GM21360 (cell line): ENCODE measurements around the gene FBXL7.

Source experiments
- ATAC-seq: cut with Tn5 transposase; IDR thresholded peaks from one replicate; pipeline ENCODE4 v1.9.1; 2021; ENCODE audit warnings: mild to moderate bottlenecking, moderate library complexity; ENCODE audit not compliant: unreplicated experiment

The FBXL7 gene

DNA sequence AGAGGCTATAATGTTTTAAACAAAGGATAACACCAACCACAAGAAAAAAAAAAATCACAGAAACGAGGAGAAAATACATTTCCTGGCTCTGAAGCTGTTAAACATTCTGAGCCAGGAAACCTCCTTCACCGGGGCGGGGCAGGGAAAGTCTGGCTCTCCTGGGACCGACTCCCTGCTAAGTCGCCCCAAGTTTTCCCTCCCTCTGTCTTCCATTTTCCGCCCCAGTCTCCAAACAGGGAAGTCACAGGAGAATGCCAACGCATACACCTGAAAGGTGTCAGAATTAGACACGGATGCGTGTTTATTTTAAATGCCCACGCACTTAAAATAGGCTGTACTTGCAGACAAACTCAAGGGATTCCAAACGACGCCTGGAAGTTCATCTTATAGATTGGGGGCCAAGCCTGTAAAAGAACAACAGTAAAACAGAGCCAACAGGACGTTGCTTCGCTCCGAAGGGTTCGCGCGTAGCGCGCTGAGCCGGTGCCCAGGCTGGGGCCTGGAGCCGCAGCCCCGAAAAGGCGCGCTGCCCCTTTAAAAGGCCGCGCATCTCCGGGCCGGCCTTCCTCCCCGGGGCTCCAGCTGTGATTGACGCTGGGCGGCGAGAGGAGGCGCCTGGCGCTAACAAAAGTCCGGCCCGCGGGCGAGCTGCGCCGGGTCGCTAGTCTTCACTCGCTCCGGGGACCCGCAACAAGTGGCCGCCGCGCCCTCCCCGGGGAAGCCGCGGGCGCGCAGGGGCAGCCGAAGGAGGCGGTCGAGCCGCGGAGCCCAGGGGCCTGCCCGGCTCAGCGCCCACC lies at the start of gene FBXL7:
TSS of gene FBXL7 (plus strand) at position 653 of the 797 bp plus-strand sequence.
- peak; percentile 81 for ATAC-seq

DNA sequence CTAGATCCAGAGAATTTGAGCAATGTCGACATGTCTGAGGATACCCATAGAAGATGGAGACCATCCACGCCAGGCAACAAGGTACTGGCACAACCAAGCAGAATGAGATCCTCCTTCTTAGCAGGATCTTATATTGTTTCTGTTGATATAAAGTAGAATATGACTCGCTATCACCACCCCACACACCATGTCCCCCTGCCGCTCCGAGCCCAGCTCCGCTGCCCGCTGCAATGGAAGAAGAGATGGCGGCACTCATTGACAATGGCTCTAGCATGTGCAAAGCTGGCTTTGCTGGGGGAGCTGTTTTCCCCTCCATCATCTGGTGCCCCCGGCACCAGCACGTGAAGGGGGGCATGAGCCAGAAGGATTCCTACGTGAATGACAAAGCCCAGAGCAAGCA lies 49.5 kb upstream of the FBXL7 start:
- ATAC-seq, result no peak

DNA sequence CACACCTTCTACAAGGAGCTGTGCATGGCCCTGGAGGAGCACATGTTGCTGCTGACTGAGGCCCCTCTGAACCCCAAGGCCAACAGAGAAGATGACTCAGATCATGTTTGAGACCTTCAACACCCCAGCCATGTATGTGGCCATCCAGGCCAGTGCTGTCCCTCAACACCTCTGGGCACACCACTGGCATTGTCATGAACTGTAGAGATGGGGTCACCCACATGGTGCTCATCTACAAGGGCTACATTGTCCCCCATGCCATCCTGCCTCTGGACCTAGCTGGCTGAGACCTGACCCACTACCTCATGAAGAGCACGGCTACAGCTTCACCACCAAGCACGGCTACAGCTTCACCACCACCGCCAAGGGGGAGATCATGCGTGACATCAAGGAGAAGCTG lies 49.0 kb upstream of the FBXL7 start:
- ATAC-seq, result no peak

DNA sequence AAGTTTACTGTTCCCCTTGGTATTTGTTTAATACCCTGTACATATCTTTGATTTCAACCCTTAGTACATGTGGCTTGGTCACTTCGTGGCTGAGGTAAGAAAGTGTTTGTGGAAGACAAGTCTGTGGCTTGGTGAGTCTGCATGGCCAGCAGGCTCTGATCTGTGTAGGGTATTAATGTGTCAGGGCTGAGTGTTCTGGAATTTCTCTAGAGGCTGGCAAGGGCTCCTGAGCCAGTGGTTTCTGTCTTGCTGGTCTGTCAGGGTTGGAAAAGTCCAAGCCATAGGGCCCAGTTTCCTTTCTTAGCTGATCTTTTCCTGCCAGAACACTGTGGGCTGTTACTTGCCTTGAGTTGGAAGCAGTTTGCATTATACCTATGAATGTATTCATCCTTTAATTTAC lies 48.0 kb upstream of the FBXL7 start:
- ATAC-seq, result no peak

DNA sequence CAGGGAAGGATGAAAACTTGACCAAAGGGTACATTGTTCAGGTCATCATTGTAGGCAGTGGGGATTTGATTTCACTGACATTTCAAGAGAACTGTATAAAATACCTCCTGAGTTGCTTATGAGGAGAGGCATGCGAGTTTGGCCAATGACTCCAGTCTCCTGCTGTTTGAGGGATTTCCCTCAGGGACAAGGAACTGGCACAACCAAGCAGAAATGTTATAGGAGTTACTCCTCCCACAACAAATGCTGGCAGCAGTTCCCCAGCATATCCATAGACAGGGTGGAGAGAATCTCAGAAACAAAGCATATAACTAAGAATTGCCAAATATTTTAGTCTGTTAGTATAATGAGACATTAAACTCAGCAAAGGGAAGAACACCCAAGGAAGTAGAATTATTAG lies 47.2 kb upstream of the FBXL7 start:
- no peak for ATAC-seq

DNA sequence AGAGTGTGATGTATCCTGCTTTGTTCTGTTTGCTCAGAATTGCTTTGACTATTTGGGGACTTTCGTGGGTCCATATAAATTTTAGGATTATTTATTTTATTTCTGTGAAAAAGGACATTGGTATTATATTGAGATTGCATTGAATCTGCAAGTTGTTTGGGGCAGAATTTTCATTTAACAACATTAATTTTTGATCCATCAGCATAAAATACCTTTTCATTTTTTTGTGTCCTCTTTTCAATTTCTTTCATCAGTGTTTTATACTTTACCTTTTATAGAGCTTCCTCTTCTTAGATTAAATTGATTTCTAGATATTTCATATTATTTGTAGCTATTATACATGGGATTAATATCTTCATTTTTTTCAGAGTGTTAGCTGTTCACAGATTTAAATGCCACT lies 40.8 kb upstream of the FBXL7 start:
- no peak for ATAC-seq

DNA sequence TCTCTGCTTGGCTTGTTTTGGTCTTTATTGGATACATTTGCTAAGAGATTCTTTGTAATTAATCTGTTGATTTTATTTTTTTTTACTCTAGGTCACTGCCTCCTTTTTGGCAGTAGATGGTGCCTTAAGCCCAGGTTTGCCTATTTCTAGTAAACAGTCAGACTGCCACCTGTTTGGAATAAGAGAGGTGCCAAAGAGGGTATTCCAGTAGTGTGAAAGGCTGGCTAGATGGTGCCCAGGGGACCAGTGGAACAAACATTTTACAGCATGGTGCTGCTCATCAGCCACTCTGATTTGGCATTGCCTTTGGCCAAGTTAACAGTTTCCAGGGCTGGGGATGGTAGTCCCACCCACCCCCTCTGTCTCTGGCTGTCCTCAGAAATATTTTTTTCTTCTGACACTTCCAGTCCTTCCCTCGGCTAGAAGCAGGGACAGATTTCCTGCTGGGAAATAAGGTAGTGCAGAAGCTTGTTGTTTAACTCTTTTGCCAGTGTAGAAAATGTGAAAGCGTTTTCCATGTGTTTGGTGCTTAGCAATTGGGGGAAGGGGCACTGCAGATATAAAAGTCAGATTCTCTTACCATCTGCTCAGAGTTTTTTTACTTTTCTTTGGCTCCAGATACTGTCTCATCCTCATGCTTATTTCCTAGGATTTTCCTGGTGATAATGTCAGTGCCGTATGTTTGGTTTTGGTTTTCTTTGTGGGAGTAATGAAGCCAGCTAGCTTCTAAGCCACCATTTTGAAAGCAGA lies 36.6 kb upstream of the FBXL7 start:
- ATAC-seq, result no peak

DNA sequence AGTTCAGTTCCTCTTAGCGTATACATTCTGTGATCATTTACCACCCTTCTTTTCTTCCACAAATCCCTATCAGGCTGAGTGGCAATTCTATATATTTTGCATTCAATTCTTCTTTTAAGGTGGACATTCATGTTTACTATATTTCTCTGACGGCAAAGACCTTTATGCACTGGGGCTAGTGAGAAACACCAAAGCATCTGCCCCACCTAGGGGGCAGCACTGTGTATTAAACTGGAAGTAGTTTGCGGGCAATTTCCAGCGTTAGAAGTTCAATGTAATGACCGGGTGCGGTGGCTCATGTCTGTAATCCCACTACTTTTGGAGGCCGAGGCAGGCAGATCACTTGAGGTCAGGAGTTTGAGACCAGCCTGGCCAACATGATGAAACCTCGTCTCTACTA lies 27.9 kb upstream of the FBXL7 start:
- no peak for ATAC-seq

DNA sequence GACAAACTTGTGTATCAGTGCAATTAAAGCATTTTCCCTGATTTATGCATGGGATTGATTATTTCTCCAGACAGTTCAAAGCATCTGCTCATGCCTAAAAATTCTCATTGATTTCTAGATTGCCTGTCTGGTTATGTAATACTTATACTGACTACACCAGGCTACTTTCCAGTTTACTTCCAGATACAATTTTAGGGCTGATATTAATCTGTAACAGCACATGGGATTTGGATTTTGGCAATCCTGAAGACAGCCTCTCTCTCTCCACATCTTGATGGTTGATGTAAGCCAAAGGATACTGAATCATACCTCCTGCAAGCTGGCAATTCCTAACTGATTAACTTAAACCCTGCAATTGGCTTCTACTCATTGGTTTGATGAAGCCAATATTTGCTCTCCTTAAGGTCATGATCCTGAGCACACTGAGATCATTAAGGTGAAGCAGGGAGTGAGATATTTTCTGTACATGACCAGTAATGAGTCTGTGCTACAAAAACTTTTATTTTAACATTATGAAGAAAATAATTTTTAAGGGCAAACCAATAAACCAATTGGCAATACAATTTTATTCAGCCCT lies 25.7 kb upstream of the FBXL7 start:
- no peak for ATAC-seq

DNA sequence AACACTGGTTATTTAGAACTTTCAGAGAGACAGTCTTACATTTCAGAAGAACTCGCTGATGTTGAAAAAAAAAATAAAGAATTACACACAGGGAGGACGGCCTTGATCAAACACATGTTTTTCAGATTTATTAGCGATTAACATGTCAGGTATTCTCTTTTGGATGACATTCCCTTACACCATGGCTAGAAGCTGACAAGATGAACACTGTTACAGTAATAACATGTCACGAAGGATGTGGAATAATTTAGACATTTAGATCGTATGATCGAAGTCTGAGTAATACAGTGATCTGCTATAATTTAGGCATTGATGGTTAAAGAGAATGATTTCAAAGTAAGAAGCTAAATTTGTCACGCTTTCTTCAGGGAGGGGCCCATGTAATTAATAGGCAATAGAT lies 24.6 kb upstream of the FBXL7 start:
- no peak for ATAC-seq

DNA sequence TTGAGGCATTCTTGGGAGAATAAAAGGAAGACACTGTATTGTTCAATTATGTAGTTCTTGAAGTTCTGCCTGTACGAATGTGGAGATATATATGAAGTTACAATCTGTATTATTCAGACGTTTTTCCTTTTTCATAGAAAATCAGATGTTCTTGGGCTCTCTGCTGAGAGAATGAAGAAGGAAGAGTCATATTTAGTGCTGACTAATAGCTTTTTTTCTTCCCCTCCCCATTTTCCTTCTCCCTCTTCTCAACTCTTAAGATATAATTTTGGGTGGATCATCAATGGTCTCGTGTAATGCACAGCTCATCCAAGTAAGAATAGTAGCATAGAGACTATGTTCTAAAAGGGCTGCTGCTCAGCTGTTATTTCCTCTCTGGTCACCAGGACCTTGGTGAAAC lies 23.0 kb upstream of the FBXL7 start:
- ATAC-seq, result no peak

DNA sequence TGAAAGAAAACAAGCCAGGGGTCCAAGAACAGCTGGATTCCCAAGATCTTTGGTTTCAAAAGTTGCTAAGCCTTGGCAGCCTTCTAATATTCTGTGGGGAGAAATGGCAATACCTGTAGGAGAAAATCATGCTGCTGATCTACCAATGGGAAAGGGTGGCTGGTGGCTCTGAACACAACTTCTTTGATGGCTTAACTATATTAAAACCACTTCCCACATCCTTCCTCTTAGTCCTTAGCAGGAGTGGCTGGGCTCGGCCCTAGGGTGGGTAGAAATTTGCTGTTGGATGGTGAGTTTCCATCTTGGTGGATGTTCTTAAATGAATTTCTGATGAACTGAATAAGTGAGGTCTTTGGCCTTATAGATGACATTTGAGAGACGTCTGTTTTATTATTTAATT lies 19.5 kb upstream of the FBXL7 start:
- no peak for ATAC-seq

DNA sequence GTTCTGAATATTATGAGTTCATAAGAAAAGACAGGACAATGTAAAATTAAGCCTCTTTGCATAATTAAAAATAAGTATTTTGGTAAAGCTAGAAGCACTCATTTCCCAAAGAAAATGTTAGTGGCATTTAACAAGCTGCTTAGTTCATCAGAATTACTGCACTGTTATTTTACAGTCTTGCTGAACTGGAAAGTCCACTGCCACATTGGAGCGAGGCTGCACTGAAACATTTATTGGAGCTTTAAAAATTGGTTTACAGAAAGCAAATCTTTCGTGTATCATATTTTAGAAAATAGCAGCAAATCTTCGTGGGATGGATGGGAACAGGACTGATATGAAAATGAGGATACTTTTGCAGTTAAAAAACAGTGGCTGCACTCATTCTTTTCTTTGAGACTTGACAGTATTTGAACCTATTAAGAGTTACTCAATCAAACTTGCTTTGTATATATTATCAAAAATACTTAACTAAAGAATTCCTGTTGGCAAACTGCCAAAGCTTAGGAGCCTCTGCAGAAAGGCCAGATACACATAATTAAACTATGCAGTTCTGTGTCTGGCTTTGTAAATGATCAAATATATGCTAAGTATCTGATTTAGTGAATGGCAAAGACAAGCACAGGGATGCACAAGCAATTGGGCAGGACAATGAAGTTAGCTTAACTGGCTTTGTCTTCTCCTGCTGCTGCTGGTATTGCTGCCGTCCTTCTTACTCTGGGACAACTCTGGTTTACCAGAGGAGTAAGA lies 16.5 kb upstream of the FBXL7 start:
- no peak for ATAC-seq

DNA sequence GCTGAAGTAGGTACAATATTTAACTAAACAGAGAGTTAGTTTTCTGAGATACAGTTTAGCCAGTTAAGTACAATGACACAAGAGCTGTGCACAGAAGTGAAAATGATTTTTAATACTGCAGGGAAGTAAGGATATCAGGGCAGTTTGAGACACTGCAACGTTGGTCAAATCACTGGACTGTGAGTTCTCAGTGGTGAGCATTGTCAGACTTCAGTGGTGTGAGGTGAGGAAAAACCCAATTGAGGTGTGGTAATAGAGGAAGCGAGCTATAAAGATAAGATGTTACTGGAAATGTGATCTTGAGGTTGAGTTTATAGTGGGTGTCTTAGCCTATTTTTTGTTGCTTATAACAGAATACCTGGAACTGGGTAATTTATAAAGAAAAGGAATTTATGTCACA lies 12.8 kb upstream of the FBXL7 start:
- ATAC-seq, result no peak

DNA sequence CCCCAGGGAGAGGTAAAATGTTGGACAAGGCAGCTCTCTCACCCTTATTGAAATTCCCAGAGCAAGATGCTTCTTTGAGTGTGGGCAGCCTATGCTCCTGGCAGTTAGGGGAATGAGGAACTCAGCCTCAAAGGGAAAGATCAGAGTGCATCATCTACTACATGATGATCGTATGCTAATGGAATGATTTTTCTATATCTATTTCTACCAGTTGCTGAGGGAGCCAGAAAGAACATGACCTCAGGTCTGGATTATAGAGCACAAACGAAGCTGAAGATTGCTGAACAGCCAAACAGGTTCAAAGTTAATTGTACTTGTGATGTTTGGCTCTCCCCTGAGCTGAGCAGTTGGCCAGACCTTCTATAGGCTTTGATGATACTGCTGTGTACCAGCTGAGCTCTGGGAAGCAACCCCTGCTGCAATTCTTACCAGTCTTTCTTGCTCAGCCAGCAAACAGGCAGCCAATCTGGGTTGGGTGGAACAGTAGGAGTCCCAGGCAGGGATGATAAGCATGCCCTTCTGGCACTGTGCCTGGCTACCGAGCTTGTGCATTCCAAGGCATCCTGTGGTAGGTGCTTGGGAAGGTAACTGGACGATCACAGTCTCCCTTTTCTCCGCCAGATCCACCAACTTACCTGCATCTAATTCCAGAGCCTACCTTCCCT lies 10.3 kb upstream of the FBXL7 start:
- ATAC-seq, result no peak

DNA sequence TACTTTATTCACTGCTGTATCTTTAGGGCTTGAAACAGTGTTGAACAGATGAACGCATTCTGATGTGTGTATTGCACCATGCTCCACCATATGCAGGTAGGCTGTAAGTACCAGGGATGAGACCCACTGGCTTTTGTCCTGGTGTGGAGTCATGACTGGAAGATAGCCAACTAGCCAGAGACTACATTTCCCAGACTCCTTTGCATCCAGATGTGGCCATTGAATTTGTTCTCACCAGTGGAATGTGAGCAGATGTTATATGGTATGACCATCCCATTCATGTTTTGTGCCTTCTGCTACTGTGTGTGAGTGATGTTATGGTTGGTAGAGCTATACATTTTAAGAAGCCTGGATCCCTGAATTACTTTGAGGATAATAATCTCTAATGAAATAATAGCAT lies 7.4 kb upstream of the FBXL7 start:
- ATAC-seq, result no peak

DNA sequence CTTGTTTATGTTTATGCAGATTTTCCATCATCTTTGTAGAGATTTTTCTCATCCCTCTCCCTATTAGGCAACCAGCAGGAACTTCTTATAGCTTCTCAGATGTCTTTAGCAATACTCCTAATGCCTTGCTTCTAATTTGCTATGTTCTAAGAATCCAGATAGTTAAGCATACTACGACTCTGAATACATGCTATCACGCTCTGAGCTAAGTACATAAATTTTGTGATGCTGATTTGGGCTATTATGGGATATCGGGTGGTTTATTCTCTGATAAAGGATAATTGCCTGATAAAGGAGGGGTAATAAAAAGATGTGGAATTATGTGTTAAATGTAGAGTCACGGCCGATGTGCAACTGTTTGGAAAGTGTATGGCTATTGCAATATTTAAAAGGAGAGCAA lies 6.5 kb upstream of the FBXL7 start:
- ATAC-seq, result no peak

DNA sequence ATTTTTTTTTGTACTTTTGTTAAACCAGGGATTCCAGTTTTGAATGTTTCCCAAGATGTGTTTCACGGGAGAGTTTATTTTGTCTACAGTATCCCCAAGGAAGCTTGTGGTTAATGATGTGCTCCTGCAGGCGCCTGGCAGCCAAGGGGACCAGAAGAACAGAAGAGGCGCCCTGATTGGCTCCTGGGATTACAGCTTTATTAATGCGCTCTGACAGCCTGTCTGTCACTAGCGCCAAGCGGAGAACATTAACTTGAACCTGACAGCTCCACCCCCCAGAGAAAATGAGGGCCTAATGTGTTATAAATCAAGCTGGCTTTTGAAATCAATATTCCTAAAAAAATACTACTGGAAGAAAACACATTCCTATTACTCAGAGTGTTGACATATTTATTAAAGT lies 5.0 kb upstream of the FBXL7 start:
- ATAC-seq, result no peak

DNA sequence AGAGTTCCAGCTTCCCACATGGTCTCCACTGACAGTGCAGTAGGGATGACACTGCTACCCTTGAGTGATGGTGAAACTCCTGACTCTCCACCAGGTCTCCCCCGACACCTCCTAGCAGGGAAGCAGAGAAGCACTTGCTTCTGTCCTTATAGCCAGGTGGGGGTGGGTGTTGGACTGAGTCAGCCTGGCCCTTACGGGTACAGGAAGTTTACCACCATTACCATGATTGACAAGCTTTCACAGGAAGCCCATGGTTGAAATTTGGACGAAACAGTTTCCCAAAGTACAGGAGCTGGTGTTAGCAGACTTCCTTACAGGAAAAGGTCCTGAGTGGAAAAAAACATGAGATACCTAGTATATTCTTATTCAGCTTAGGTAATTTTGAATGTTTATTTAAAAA lies 3.1 kb upstream of the FBXL7 start:
- no peak for ATAC-seq

DNA sequence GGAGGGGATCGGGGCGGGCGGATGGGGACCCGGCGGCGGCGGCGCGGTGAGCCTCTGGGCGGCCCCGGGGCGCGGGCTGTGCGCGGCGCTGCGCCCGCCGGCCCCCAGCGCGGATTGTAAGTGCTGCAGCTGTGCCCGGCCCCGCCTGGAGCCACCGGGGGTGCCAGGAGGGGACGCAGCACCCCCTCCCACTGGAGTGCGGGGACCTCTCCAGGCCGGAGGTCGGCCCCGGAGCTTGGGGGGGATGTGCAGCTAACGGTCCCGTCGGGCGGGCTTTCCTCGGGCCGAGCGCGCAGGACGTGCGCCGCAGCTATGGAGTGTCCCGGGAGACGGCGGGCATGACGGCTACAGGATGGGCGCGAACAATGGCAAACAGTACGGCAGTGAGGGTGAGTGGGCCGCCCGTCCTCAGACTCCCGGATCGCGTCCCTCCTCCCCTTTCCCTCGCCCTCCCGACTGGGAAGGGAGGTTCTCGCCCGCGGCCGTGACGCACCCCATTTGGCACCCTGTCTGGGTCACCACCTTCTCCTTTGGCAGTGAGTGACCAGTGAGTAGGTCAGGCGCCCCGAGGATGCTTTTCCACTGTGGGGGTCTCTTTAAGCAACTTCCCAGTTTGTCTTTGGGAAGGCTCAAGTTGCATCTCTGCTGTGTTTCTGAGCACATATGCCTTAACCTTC lies 483 bp downstream of the FBXL7 start:
- peak; percentile 34 for ATAC-seq
